AG04449 (cell line): Measurements from ENCODE around the gene LAMA5.

ENCODE experiments used
- CTCF ChIA-PET: fragments of 350-600 bp; formaldehyde crosslinking; extraction: SDS; loops from one replicate; lab custom pipeline; 2021; ENCODE audit warnings: antibody characterized with exemption; lab: Yijun Ruan, JAX
- POLR2A ChIA-PET: fragments of 400-600, 350-600 bp; formaldehyde crosslinking; extraction: SDS; loops from one replicate; lab custom pipeline; 2020; ENCODE audit warnings: antibody characterized with exemption, inconsistent platforms; lab: Yijun Ruan, JAX
- DNase-seq: peaks from one replicate; pipeline ENCODE4 v3.0.0-alpha.2; 2010; ENCODE audit warnings: low read depth, low spot score
- H3K4me3 ChIP-seq: 2 replicates; pipeline ENCODE4 v1.5.1; 2011; ENCODE audit warnings: low read depth, mild to moderate bottlenecking, control low read depth, low read length
- TF ChIP-seq, protein P1 (sequence below): IDR thresholded peaks from one replicate; pipeline ENCODE4 v1.5.1; 2011; ENCODE audit warnings: mild to moderate bottlenecking, moderate library complexity, low read length, control low read depth, inconsistent platforms; ENCODE audit not compliant: insufficient read depth; ENCODE audit errors: missing control alignments

The LAMA5 gene

DNA sequence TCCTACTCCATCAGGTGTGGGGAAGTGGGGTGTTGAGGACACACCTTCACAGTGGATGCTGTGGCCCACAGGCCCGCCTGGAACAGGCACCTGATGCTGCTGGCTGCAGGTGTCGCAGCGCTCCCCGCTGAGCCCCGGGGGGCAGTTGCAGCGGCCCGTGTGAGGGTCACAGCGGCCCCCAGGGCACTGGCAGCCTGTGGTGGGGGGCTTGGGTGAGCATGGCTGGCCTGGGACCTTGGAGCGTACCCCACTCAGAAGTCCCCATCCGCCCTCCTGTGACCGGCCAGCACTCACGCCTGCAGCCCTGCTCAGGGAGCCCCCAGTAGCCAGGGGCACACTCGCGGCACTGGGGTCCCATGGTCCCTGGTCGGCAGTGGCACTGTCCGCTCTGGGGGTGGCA lies 45.1 kb downstream of the LAMA5 start:
- TF ChIP-seq, protein P1, sequence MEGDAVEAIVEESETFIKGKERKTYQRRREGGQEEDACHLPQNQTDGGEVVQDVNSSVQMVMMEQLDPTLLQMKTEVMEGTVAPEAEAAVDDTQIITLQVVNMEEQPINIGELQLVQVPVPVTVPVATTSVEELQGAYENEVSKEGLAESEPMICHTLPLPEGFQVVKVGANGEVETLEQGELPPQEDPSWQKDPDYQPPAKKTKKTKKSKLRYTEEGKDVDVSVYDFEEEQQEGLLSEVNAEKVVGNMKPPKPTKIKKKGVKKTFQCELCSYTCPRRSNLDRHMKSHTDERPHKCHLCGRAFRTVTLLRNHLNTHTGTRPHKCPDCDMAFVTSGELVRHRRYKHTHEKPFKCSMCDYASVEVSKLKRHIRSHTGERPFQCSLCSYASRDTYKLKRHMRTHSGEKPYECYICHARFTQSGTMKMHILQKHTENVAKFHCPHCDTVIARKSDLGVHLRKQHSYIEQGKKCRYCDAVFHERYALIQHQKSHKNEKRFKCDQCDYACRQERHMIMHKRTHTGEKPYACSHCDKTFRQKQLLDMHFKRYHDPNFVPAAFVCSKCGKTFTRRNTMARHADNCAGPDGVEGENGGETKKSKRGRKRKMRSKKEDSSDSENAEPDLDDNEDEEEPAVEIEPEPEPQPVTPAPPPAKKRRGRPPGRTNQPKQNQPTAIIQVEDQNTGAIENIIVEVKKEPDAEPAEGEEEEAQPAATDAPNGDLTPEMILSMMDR, result no peak
- ChIA-PET CTCF (no interaction called here), POLR2A (no interaction called here)
- H3K4me3 ChIP-seq, result no peak overlapping the region
- no peak for DNase-seq

DNA sequence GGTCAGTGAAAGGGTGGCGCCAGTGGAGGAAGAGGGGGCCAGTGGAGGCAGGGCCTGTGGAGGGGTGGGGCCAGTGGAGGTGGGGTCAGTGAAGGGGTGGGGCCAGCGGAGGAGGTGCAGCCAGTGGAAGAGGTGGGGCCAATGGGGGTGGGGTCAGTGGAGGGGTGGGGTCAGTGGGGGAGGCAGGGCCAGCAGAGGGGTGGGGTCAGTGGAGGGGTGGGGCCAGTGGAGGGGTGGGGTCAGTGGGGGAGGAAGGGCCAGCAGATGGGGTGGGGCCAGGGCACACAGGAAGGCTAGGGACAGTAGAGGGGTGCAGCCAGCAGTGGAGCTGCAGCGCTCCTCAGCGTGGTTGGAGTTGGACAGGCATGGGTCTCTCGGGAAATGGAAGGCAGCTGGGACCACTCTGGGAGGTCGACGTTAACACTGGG lies 45.6 kb downstream of the LAMA5 start:
- no peak overlapping the region for H3K4me3 ChIP-seq
- CTCF ChIA-PET, result no interaction called here
- DNase-seq, result no peak
- POLR2A ChIA-PET, result no interaction called here
- TF ChIP-seq, protein P1, result no peak

DNA sequence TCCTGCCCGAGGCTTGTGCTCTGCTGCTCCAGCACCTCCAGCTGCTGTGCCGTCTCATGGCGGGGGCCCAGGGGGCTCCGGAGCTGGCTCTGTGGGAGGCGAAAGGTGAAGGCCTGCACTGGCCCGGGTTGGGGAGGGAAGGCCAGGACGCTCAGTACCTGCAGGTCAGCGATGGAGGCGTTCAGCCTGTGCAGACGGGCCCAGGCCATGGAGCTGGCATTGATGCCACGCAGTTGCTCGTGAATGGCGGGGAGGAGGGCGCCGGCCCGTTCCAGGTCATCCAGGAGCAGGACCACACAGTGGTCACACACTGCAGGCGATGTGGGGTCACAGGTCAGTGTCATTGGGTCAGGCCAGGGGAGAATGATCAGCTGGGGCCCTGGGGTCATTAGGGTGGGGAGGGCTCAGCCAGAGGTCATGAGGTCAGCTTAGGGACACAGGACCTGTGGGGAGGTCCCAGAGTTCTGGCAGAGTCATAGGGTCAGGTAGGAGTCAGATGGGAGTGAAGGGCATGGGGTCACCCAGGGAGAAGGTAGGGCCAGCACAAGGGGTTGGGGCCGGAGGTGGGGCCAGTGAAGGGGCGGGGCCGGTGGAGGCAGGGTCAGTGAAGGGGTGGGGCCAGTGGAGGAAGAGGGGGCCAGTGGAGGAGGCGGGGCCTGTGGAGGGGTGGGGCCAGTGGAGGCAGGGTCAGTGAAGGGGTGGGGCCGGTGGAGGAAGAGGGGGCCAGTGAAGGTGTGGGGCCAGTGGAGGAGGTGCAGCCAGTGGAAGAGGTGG lies 46.3 kb downstream of the LAMA5 start:
- no peak overlapping the region for H3K4me3 ChIP-seq
- POLR2A ChIA-PET, result no interaction called here
- DNase-seq, result no peak
- TF ChIP-seq, protein P1, result no peak
- CTCF ChIA-PET, result no interaction called here

DNA sequence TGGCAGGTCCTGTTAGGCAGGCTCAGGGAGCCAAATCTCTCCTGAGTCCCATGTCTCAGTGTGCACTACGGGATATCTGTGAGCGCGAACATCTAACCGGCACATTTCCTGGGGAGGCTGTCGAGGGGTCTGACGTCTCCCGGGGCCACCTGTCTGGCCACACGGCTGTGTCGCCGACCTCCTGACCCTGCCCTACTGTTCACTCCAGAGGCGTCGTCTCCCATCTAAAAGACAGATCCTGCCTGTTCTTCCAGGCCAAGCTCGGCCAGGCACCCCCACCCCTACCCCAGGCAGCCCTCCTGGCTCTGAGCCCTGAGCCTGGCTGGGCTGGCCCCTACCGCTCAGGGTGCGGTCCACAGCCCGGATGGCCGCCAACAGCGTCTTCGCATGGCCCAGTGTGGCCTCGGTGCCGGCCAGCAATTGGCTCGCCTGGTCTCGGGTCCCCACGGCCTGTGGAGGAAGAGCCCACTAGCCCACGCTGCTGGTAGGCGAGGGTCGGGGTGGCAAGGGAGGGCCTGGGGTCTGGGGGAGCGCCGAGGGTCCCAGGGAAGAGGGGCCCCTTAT lies 47.7 kb downstream of the LAMA5 start:
- CTCF ChIA-PET, result no interaction called here
- TF ChIP-seq, protein P1, result no peak
- no peak overlapping the region for H3K4me3 ChIP-seq
- DNase-seq, result no peak
- POLR2A ChIA-PET, result no interaction called here

DNA sequence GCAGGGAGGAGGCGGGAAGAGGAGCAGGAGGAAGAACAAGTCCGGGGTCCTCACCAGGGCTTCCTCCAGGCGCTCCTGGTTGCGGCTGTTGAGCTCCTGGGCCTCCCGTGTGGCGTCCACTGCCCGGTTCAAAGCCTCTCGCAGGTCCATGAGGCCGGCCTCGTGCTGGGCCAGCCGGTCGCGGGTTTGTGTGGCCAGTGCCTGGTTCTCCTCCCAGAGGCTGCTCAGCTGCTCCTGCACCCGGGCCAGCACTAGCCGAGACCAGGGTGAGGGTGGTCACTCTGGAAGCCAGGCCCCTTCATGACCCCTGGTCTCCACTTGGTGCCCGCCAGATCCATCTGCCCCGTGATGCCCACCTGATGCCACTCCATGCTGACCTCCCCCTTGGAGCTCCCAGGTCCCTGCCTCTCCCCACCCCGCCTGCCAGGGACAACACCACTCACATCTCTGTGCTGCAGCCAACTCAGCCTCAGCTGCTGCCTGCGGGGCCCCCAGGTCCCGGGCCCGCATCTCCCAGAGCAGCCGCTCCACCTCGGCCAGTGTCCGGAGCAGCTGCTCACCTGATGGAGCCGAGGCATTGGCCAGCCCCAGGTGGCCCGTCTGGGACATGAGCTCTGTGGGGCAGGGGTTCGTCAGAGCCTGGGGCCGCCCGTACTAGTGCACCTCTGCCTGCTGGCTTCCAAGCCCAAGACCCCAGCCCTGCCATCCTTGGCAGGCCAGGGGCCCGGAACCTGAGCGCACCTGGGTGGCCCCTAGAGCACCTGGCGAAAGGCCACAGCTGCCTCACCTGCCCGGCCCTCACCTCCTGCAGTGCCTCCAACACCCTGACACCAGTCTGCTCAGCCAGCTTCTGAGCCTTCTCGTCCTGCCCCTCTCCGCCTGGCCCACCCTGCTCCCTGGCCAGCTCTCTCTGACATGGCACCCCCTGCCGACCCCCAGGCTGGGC lies 48.4 kb downstream of the LAMA5 start:
- DNase-seq, result no peak
- POLR2A ChIA-PET, result no interaction called here
- CTCF ChIA-PET, result no interaction called here

More for the DNA sequence above, 48.4 kb downstream of the LAMA5 start:
- no peak overlapping the region for H3K4me3 ChIP-seq
- TF ChIP-seq, protein P1, result no peak
